Nephron (organoid): ENCODE results near the gene ZBTB22.

Experiments used
- H3K27ac Mint-ChIP-seq, 3 experiments: 2 replicates each; pipeline ENCODE4 v1.8.0; 2020; ENCODE audit warnings: mixed read lengths in 3 of 3, mild to moderate bottlenecking in 2 of 3, moderate library complexity in 1 of 3
- H3K27me3 Mint-ChIP-seq: 2 replicates; pipeline ENCODE4 v1.8.0; 2021; ENCODE audit warnings: low read depth, mild to moderate bottlenecking, moderate library complexity, mixed read lengths
- H3K36me3 Mint-ChIP-seq: 2 replicates; pipeline ENCODE4 v1.8.0; 2020; ENCODE audit warnings: low read depth, mixed read lengths
- H3K4me1 Mint-ChIP-seq: 2 replicates; pipeline ENCODE4 v1.8.0; 2020; ENCODE audit warnings: mixed read lengths
- H3K4me3 Mint-ChIP-seq, 3 experiments: 2 replicates each; pipeline ENCODE4 v1.8.0; 2020; ENCODE audit warnings: mild to moderate bottlenecking in 3 of 3, mixed read lengths in 3 of 3, moderate library complexity in 2 of 3
- H3K9me3 Mint-ChIP-seq: 2 replicates; pipeline ENCODE4 v1.8.0; 2020; ENCODE audit warnings: mixed read lengths
- CTCF ChIP-seq, 3 experiments: fragments of 200-600 bp; sonication (generic); IDR thresholded peaks; one replicate each; pipeline ENCODE4 v1.5.0; 2021; ENCODE audit warnings: antibody characterized with exemption in 3 of 3; ENCODE audit not compliant: unreplicated experiment in 3 of 3

Gene ZBTB22

DNA sequence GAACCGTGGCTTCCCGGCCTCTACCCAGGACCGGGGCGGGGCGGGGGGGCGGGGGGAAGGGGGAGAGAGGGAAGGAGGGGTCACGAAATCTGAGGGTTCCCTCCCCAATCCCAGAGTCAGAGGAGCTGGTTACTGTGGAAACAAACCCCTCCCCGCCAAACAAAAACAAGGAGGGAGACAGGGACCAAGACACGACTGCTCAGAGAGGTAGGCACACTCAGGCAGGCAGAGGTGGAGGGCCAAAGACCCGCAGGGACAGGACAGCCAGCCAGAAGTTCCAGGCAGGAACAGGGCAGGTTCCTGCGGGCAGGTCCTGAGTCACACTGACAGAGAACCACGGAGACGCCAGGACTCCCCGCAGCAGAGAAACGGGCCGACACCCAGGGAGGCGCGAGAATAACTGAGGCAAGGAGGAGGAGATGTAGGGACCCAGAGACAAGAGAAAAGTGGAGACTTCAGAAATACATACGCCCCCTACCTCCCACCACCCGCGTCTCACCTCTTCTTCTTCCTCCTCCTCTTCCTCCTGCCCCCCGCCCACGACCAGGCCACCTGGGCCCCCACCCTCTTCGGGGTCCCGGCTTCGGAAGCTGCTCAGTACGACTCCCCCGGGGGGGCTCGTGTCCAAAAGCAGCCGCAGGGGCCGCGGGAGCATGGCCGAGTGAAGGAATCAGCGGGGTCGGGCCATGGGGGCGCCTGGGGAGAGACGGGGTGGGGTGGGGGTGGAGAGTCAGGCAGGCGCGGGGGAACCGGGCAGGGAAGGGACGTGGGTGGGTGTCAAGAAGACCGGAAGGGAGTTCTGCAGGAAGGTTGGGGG, 19.4 kb downstream of the ZBTB22 start:
- no peak for TF ChIP-seq CTCF (IDR thresholded peaks at IDR 0.05; ENCODE audit: unreplicated experiment in 3 of 3)
- peak overlapping the region; percentile 94 to 97 (median 95) for H3K27ac Mint-ChIP-seq
- H3K27me3 Mint-ChIP-seq, result no peaks in the 10 kb centered on the region
- peaks cover 10% of the 10 kb centered on the region for H3K36me3 Mint-ChIP-seq
- H3K9me3 Mint-ChIP-seq, result no peaks in the 10 kb centered on the region
- peak overlapping the region; percentile 93 to 100 (median 96) for H3K4me3 Mint-ChIP-seq
- peaks cover 16% of the 10 kb centered on the region for H3K4me1 Mint-ChIP-seq

- no peak for TF ChIP-seq CTCF (IDR thresholded peaks at IDR 0.05; ENCODE audit: unreplicated experiment in 3 of 3)
- H3K27me3 Mint-ChIP-seq, result no peaks in the 10 kb centered on the region
- H3K27ac Mint-ChIP-seq, result peak overlapping the region; percentile 94 to 97 (median 95)
- H3K36me3 Mint-ChIP-seq, result peaks cover 15% of the 10 kb centered on the region
- no peaks in the 10 kb centered on the region for H3K9me3 Mint-ChIP-seq
- peaks cover 16% of the 10 kb centered on the region for H3K4me1 Mint-ChIP-seq
- H3K4me3 Mint-ChIP-seq, result peak overlapping the region; percentile 93 to 100 (median 96)
Observed at GRCh38 chr6:33297406-33297955, 20.1 kb downstream of the ZBTB22 start.

DNA sequence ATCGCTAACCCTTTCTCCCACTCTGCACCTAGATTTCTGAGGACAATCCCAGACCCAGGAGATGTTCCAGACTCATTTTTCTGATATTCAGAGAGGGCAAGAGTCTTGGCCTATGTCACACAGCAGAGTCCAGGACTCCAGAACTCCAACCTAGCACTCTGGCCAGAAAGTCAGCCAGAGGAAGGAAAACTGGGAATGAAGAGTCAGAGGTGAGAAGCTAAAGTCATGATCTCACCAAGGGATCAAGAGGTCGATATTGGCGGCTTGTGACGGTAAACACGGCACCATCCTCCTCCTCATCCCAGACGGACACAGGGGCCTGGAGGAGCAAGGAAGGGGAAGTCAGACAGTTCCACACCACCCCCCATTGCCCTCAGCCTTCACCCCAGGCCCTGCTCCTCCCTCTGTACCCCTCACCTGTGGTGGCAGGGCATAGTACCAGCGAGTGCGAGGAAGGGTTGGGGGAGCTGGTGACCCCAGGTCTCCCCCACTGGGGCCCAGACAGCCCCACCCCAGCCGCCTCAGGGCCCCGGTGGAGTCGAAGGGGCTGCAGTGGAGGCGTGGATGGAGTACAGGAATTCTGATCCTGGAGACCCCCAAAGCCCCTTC, 20.6 kb downstream of the ZBTB22 start:
- H3K4me3 Mint-ChIP-seq, result peak overlapping the region; percentile 93 to 100 (median 96)
- no peaks in the 10 kb centered on the region for H3K9me3 Mint-ChIP-seq
- peaks cover 16% of the 10 kb centered on the region for H3K4me1 Mint-ChIP-seq
- peak overlapping the region in 2 of 3 experiments; percentile 74 to 79 for H3K27ac Mint-ChIP-seq
- no peaks in the 10 kb centered on the region for H3K27me3 Mint-ChIP-seq
- H3K36me3 Mint-ChIP-seq, result peaks cover 20% of the 10 kb centered on the region
- no peak for TF ChIP-seq CTCF (IDR thresholded peaks at IDR 0.05; ENCODE audit: unreplicated experiment in 3 of 3)

- Mint-ChIP-seq H3K4me1 (peaks cover 22% of the 10 kb centered on the region), H3K27me3 (no peaks in the 10 kb centered on the region), H3K36me3 (peaks cover 15% of the 10 kb centered on the region), H3K4me3 (peak overlapping the region; percentile 83 to 93 (median 88)), H3K27ac (peak overlapping the region in 2 of 3 experiments; percentile 26 to 79), H3K9me3 (no peaks in the 10 kb centered on the region)
- TF ChIP-seq CTCF (IDR thresholded peaks at IDR 0.05; ENCODE audit: unreplicated experiment in 3 of 3), result no peak
Observed at GRCh38 chr6:33295621-33296369, 21.7 kb downstream of the ZBTB22 start.

- H3K27ac Mint-ChIP-seq, result no peak overlapping the region
- H3K4me1 Mint-ChIP-seq, result peaks cover 26% of the 10 kb centered on the region
- H3K9me3 Mint-ChIP-seq, result no peaks in the 10 kb centered on the region
- TF ChIP-seq CTCF (IDR thresholded peaks at IDR 0.05; ENCODE audit: unreplicated experiment in 3 of 3), result no peak
- H3K36me3 Mint-ChIP-seq, result peaks cover 15% of the 10 kb centered on the region
- H3K4me3 Mint-ChIP-seq, result peak overlapping the region; percentile 29 to 52 (median 29)
- no peaks in the 10 kb centered on the region for H3K27me3 Mint-ChIP-seq
Observed at GRCh38 chr6:33294086-33294823, 23.3 kb downstream of the ZBTB22 start.
